GM18951 (cell line): Measurements from ENCODE around the gene RBM34.

Source experiments
- POLR2A ChIP-seq: IDR thresholded peaks from 4 replicates; pipeline ENCODE4 v1.6.1; 2011; ENCODE audit warnings: mild to moderate bottlenecking; ENCODE audit not compliant: insufficient read length, insufficient read depth; ENCODE audit errors: extremely low read depth
- in situ Hi-C: fragments of 300-500 bp; cut with MboI; formaldehyde crosslinking; loops from one replicate; pipeline ENCODE4 v1.12.0; 2022; ENCODE audit warnings: low sequenced_read_pairs, mixed read lengths, inconsistent platforms; ENCODE audit not compliant: unreplicated experiment

Gene RBM34

DNA sequence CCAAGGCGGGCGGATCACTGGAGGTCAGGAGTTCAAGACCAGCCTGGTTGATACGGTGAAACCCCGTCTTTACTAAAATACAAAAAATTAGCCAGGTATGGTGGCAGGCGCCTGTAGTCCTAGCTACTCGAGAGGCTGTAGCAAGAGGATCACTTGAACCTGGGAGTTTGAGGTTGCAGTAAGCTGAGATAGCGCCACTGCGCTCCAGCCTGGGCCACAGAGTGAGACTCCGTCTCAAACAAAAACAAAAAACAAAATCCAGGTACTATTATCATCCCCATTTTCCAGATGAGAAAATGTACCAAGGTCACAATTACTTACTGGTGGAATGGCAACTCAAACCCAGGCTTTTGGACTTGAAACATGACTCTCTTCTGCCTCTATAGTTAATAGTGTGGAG, 36.9 kb downstream of the RBM34 start:
- in situ Hi-C loops = no loop called here
- no peak for TF ChIP-seq POLR2A

GRCh38 chr1:235122348-235122747, 38.7 kb downstream of the RBM34 start:
- in situ Hi-C loops = no loop called here

GRCh38 chr1:235113183-235113917, 47.7 kb downstream of the RBM34 start:
- TF ChIP-seq POLR2A = no peak
- in situ Hi-C loops = no loop called here

More at GRCh38 chr1:235122348-235122747, 38.7 kb downstream of the RBM34 start:
- no peak for TF ChIP-seq POLR2A

- TF ChIP-seq POLR2A = no peak
- in situ Hi-C loops = no loop called here
These were observed 48.5 kb downstream of the RBM34 start for GRCh38 chr1:235112297-235113182.

GRCh38 chr1:235111107-235111506, 49.9 kb downstream of the RBM34 start:
- in situ Hi-C loops = no loop called here
- no peak for TF ChIP-seq POLR2A

- in situ Hi-C loops = loop anchor here (10.0 kb wide), 1 partner anchor 306 kb away; no protein-coding TSS in a partner anchor
- TF ChIP-seq POLR2A = no peak
These were observed 52.2 kb downstream of the RBM34 start for GRCh38 chr1:235108876-235109275.

- TF ChIP-seq POLR2A = no peak
- in situ Hi-C loops = loop anchor here (10.0 kb wide), 1 partner anchor 307 kb away; no protein-coding TSS in a partner anchor
These were observed 52.9 kb downstream of the RBM34 start for GRCh38 chr1:235108185-235108593.

DNA sequence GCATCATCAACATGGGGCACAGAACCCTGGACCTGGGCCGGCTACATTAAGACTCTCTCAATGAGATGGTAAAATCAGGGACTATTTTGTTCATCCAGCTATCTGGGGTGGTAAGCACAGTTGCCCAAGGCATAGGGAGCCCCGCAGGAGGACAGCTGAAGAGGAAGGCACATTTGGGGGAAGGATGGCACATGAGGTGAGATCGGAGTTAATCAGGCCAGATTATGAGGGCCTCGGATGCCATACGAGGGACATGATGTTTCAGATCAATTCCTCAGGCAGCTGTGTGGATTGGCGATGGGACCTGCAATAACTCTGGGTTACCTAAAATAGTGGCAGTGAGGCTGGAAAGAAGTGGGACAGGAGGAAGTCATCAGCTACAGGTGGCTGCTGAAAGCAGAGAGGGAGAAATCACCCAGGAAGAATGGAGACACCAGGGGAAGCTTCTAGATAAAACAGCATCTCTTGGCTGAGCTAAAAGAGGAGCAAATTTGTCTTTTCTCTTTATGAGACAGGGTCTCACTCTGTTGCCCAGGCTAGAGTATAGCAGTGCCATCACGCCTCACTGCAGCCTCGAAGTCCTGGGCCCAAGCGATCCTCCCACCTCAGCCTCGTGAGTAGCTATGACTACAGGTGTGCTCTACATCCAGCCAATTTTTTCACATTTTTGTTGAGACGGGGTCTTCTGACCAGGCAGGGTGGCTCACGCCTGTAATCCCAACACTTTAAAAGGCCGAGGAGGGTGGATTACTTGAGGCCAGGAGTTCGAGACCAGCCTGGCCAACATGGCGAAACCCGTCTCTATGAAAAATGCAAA, 53.5 kb downstream of the RBM34 start:
- TF ChIP-seq POLR2A = no peak
- in situ Hi-C loops = loop anchor here (10.0 kb wide), 1 partner anchor 307 kb away; no protein-coding TSS in a partner anchor

DNA sequence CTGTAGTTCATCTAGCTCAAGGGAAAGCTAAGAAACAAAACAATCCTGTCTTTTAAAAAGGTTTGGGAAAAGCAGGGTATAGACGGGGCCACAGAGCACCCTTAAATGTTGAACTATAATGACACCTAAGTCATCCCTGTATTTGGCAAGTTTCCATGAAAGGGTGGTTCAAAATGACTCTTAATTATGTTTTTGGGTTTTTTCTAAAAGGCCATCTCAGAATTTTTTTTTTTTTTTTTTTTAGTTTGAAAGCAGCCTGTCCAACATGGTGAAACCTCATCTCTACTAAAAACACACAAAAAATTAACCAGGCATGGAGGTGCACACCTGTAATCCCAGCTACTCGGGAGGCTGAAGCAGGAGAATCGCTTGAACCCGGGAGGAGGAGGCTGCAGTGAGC, 54.6 kb downstream of the RBM34 start:
- TF ChIP-seq POLR2A = no peak
- in situ Hi-C loops = loop anchor here (10.0 kb wide), 1 partner anchor 308 kb away; no protein-coding TSS in a partner anchor

- in situ Hi-C loops = loop anchor here (10.0 kb wide), 1 partner anchor 309 kb away; no protein-coding TSS in a partner anchor
- no peak for TF ChIP-seq POLR2A
These were observed 55.7 kb downstream of the RBM34 start for GRCh38 chr1:235105051-235106043.

GRCh38 chr1:235102993-235103411, 58.0 kb downstream of the RBM34 start:
- no peak for TF ChIP-seq POLR2A
- in situ Hi-C loops = loop anchor here (10.0 kb wide), 1 partner anchor 312 kb away; no protein-coding TSS in a partner anchor
